Activated T-helper 1 cell treated with anti-CD3 and anti-CD28 coated beads, Interleukin-2, amount 50 U/mL, for 16 hours (primary cell): ENCODE results near the gene ZNF688.

Experiments used
- DNase-seq, 2 donors: peaks; one replicate each; pipeline ENCODE4 v3.0.0-alpha.2; 2020; ENCODE audit warnings: low read depth in 1 of 2, low spot score in 1 of 2

Gene ZNF688

DNA sequence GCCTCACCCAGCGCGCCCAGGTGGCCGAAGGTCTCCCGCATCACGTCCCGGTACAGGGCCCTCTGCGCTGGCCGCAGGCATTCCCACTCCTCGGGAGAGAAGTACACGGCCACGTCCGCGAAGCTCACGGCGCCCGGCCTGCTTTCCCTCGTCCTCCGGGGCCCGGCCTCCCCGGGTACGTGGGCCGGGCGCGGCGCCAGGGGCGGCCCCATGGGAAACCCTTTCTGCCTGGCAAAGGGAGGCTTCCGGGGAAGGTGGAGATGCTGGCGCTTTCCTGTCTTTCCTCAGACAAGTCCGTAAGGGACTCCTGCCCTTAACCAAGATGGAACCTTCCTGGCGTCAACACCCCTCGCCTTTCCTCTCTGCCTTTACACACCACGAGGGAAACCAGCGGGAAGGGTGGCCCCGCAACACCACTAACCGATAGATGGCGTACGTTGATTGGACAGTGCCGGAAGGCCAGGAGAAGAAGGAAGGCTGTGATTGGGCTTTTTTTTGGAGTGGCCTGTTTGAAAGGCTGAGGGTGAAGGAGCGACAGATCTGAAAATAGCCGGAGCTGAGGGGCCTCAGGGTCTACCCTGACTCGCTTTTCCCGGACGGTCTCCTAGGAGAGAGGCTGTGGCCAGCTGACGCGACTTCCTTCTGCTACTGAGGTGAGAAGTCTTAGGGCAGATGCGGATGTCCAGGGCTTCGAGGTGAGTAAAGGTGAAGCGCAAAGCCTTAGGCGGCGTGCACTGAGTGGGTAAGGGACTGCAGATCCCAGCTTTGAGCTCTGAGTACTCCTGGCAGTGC is 14.1 kb upstream of the ZNF688 start, which contains the start of gene ZNF785:
TSS of gene ZNF785 (minus strand) at position 298 of the 792 bp plus-strand sequence. CDS start at position 212, 86 bp downstream.
- peak; percentile 75 to 85 for DNase-seq

DNA sequence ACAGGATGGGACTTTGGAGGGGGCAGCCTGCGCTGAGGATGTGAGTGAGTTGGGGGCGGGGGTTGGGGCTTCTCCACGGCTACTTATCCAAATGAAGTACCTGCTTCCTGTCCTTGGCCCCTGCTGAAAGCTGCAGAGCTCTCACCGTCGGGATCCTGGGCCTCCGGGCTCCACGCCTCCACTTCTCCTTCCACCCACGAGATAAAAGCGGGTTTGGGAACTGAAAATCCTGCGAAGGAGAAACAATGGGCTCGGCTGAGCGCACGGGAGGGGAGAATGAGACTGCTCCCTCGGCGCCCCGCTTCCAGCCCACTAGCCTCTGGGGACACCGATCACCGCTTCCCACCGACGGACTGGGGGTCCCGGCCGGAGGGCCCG is 13.5 kb upstream of the ZNF688 start:
- no peak for DNase-seq

DNA sequence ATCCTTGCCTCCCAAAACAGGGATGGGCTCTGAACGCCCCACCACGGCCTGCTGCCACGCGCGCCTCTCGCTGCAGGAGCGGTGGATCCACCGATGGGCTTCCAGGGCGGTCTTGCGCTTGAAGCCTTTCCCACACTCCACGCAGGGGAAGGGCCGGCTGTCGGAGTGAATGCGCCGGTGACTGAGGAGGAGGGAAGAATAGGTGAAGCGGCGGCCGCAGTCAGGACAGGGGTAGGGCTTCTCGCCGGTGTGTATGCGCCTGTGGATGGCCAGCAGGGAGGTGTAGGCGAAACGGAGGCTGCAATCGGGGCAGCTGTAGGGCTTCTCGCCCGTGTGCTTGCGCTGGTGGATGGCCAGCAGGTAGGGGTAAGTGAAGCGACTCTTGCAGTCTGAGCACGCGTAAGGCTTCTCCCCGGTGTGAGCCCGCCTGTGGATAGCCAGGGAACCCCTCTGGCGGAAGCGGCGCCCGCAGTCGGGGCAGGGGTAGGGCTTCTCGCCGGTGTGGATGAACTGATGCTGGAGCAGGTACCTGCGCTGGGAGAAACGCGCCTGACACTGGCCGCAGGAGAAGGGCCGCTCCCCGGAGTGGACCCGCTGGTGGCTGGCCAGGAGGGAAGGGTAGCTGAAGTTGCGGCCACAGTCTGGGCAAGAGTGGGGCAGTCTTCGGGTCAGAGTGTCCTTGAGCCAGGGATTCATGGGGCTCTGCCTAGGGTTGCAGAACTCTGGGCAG is 11.3 kb upstream of the ZNF688 start:
- DNase-seq: no peak

DNA sequence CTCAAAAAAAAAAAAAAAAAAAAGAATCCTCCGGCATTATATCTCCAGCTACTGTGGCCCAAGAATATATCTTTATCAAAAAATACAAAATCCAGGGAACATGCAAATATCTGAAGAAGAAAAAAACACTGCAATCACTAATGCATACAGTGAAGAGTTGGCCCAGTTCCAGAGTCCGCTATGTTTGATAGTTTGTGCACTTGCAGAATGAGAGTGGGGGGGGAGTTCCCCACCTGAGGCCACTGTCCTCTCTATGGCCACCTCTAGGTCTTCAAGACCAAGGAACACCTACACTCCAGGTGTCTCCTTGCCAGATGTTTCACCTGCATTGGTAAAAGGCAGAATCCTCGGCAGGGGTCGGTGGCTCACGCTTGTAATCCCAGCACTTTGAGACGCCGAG is 9.9 kb upstream of the ZNF688 start:
- no peak for DNase-seq

DNA sequence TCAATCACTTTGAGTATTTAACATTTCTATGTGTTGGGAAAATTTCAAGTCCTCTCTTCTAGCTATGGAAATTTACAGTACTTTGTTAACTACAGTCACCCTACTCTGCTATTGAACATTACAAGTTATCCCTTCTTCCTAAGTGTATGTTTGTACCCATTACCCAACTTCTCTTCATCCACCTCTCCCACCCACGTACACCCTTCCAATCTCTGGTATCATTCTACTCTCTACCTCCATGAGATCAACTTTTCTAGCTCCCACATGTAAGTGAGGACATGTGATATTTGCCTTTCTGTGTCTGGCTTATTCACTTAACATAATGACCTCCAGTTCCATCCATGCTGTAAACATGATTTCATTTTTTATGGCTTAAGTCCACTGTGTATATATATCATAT is 3.2 kb upstream of the ZNF688 start:
- no peak for DNase-seq

DNA sequence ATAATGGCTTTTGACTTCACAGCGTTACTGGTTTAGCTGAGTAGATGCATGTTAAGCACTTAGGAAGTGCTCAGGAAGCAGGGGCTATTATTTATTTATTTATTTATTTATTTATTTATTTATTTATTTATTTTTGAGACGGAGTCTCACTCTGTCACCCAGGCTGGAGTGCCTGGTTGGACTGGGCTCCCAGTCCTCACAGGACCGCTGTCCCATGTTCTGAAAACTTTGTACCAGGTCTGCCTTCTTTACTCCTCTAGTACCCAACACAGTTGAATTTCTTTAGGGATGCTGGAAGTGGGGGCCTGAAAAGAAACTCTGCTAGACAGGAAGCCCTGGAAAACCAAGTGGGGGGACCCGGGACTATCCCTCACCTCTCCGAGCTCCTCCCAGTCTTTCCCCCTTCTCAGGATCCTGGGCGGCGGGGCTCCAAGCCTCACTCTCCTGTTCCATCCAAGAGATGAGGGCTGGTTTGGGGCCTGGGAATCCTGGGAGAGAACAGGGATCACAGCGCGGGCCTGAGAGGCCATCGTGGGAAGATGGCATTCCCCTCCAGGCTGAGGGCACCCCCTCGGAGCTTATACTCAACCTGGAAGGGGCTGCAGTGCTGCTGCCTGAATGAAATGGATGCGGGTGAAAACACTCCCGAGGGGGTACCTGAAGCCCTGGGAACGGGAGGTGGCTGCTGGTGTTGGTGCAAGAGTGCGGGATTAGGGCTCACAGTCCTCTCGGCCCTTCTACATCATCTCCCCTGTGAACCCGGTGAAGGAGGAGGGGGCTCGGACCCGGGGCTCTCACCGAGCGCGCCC is 674 bp downstream of the ZNF688 start:
- no peak for DNase-seq

DNA sequence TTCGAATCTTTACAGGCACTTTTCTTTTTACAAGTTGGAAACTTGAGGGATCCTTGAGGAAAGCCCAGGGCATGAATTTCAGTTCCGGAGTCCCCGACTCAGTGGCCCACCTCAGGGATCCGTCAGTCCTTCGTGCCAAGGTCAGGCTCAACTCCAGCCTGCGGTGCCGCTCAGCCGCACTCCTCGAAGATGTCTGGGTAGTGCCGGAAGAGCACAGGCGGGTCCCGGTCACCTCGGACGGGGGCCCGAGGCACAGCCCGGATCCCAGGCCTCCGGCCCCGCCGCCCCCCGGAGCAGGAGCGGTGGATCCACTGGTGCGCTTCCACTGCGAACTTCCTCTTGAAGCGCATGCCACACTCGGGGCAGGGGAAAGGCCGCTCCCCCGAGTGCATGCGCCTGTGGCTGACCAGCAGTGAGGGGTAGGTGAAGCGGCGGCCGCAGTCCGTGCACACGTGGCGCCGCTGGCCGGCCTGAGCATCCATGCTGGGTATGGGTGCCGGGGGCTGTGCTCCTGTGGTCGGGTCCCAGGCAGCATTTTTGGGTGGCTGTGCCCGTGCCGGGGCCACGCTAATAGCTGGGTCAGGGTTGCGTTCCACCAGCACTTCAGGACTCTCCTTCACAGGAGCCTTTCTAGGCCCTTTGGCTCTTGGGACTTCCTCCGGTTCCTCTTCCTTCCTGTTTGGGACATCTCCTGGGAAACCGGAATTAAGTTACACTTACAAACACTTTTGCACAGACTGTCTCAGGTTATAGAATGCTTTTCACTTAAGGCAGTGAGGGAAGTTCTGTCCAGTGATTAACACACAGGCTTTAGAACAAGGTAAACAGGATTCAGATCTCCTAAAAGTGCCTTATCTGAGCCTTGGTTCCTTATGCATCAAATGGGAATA is 1.5 kb downstream of the ZNF688 start:
- no peak for DNase-seq

DNA sequence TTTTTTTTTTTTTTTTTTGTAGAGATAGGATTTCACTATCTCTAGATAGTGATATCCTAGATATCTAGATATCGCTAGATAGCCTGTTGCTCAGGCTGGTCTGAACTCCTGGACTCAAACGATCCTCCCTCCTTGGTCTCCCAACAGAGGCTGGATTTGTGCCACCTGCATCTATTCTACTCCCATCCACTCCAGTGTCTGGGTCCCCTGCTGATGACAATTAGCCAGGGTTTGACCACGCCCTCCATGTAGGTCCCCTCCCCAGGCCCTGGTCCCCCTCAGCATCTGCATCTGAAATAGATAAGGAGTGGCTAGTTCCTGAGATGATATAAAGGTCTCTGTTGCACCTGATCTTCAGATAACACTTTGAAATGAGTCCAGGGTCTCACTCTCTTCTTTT is 2.2 kb downstream of the ZNF688 start:
- no peak for DNase-seq

DNA sequence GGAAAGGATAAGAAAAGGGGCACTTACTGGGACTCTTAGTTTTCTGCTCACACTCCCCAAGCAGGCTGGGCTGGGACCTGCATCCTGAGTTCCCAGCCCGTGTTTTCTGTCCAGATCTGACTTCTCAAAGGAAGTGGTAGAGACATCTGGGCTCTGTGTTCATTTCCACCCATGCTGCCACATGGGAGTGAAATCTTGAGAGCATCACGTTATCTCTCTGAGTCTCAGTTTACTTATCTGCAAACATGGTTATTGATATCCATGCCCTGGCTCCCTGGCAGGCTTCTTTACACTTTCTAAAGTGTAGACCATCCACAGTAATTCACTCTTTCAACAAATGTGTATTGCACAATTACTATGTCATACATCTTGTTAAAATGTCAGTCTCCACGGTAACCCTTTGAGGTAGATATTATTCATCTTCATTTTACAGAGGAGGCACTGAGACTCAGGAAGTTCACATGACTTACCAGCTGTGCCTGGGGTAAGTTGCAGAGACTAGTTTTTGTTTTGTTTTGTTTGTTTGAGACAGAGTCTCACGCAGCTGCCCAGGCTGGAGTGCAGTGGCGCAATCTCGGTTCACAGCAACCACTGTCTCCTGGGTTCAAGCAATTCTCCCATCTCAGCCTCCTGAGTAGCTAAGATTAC is 3.4 kb downstream of the ZNF688 start:
- DNase-seq: no peak

DNA sequence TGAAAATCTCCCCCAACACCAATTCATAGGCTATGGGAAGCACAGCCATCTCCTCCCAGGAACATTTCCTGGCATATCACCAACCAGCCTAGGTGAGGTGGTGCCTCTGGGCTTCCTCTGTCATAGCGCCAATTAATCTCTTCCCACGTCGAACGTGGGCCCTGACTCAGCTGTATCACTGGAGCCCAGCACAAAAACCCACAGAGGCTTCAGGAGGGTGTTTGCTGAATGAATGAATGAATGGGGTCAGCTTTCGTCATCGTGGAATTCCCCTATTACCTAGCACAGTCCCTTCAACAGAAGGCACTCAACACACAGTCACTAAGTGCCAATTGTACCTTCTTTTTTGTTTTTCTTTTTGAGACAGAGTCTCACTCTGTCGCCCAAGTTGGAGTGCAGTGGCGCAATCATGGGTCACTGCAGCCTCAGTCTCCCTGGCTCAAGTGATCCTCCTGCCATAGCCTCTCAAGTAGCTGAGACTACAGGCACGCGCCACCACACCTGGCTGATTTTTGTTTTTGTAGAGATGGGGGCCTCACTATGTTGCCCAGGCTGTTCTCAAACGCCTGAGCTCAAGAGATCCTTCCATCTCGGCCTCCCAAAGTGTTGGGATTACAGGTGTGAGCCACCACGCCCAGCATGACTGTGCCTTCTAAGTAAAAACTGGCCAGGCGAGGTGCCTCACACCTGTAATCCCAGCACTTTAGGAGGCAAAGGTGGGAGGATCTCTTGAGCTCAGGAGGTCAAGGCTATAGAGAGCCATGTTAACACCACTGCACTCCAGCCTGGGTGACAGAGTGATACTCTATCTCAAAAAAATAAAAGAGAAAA is 4.1 kb downstream of the ZNF688 start:
- peak in 1 of 2 donors; percentile 56 for DNase-seq

DNA sequence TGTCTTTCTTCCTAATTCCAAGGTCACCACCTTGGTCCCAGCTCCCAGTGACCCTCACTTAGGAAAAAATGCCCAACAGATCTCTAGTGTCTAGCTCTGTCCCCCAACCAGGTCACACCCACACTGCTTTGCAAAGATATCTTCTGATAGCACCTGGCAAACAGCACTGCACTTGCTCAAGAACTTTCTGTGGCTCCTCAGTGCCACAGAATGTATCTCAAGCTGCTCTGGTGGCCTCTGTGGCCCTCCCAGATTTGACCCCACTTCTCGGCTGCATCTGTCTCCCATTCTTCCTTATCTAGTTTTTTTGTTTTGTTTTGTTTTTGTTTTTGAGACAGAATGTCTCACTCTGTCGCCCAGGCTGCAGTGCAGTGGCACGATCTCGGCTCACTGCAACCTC is 5.0 kb downstream of the ZNF688 start:
- no peak for DNase-seq

DNA sequence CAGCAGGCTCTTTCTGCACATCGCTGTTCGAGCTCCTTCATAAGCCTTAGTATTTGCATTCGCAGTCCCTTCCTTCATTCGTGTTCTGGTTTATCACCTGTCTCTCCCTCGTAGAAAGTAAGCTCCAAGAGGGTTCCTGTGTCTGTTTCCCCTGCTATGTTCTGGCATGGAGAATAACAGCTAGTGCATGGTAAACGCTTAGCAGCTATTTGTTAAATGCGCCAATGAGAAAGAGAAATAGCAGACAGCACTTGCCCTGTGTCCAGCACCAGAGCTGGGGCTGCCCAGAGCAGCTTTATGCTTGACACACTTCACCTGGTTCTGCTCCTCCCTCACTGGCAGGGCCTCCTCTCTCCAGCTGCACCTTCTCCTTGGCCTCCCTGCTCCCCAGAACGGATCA is 5.5 kb downstream of the ZNF688 start:
- DNase-seq: no peak

DNA sequence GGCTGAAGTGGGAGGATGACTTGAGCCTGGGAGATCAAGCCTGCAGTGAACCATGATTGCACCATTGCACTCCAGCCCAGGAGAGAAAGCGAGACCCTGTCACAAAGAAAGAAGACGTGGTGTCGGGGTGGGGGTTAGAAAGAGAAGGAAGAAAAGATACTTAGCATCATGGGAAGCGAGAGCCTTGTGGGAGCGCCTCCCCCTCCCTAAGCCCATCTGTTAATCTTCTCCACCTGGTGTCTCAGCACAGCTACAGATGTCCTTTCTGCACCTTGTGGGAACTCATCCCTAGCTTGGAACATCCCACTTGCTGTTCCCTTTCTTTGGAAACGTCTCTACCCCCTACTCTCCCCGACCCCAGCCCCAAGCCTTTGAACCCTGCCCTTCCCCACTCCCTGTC is 6.0 kb downstream of the ZNF688 start:
- no peak for DNase-seq

DNA sequence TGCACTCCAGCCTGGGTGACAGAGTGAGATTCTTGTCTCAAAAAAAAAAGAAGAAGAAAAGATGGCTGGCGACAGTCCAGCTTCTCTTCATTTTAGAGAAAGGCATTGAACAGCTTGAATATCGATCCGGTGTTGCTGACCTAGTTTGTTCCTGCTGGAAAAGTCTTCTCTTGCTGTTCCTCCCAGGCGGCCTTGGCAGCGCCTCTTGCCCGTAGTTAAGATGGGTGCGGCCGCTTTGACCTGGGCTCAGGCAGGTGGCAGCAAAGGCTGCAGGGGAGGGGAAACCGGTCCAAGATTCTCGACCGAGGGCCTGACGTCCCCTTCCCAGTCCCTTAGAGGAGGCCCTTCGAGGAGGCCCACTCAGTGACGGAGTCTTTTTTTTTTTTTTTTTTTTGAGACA is 9.5 kb downstream of the ZNF688 start:
- no peak for DNase-seq

DNA sequence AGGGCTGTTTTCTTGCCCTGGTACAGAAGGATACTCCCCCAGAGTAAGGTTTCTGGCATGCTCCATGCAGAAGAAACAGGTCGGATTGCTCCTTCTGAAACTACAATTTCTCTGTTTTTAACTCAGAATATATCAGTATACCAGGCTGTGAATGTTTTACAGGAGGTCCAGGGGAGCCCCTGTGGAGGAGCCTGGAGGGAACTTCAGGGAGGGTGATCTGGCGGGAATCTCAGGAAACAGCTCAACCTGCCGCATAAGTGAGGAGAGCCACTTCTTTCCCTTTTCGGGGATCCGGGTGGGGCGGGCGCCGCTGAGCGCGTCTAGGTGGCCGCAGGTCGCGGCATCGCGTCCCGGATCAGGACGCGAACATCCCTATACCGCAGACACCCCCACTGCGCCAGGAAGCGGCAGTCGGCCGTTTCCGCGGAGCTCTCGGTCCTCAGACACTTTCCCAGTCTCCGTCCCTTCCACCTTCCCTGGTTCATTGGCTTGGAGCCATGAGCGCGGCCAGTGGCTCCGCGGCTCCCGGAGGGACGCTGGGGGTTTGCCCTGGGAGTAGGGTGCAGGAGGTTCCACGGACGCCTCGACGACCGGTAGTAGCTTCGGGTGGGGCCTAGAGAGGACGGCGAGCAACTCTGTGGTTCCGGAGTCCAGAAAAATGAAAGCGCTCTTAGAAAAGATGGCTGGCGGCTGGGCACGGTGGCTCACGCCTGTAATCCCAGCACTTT is 10.3 kb downstream of the ZNF688 start:
- no peak for DNase-seq

DNA sequence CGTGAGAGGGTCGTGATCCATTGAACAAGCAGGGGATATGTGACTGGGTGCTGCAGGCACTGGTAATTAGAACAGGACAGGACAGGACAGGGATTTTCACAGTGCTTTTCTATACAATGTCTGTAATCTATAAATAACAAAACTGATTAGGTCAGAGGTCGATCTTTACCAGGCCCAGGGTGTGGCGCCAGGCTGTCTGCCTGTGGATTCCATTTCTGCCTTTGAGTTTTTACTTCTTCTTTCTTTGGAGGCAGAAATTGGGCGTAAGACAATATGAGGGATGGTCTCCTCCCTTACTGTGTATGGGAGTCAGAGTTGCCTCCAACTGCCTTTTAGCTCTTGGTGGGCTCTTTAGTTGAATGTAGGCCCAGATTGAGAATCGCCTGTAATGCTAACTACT is 11.8 kb downstream of the ZNF688 start:
- no peak for DNase-seq

DNA sequence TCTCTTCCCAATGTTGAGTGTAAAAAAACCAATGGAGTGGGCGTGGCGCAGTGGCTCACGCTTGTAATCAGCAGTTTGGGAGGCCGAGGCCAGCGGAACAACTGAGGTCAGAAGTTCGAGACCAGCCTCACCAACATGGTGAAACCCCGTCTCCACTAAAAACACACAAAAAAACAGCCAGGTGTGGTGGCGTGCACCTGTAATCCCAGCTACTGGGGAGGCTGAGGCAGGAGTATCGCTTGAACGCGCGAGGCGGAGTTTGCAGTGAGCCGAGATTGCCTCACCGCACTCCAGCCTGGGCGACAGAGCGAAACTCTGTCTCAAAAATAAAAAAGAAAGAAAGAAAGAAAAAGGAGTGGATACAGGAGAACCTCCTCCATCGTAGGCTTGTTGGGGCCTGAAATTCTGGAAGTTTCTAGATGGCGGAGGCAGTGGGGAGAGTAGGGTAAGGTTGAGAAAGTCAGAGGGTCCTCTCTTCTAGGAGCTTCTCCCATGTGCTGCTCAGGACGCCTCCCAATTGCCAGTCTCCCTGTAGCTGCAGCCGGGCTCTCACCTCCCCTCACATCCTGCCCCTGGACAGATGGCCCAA is 12.6 kb downstream of the ZNF688 start:
- DNase-seq: no peak
